Lung (tissue), 12 donors: ENCODE results near the gene AGPAT3. TPM values are rescaled to one million over a fixed set of nuclear protein-coding genes. Genes with fewer than 3 reads are reported as not detected.
A peak's percentile ranks its signal among the peaks of the same experiment; 100 is the strongest.

Experiments
- ATAC-seq: fragments of 200-7000 bp; cut with Tn5 transposase; one replicate; pipeline ENCODE4 v1.9.1; 2020; ENCODE audit warnings: moderate number of reproducible peaks; ENCODE audit not compliant: insufficient read depth, low FRiP score
- DNase-seq, 3 donors: peaks; one replicate each; pipeline ENCODE4 v3.0.0-alpha.2; 2013 to 2017
- H3K27ac ChIP-seq, 2 donors: one replicate each; pipeline ENCODE4 v1.5.1; 2013; ENCODE audit warnings: mild to moderate bottlenecking in 2 of 2, moderate library complexity in 2 of 2, control low read depth in 1 of 2, inconsistent platforms in 1 of 2, low read depth in 1 of 2, low read length in 1 of 2
- H3K27me3 ChIP-seq, 3 donors: one replicate each; pipeline ENCODE4 v1.5.1; 2013; ENCODE audit warnings: low read length in 2 of 3; ENCODE audit not compliant: control insufficient read depth in 3 of 3, insufficient read depth in 3 of 3
- H3K36me3 ChIP-seq, 4 donors: one replicate each; pipeline ENCODE4 v1.5.1; 2013; ENCODE audit warnings: low read length in 4 of 4, mild to moderate bottlenecking in 1 of 4, moderate library complexity in 1 of 4; ENCODE audit not compliant: control insufficient read depth in 4 of 4, insufficient read depth in 4 of 4
- H3K4me1 ChIP-seq, 5 donors: one replicate each; pipeline ENCODE4 v1.5.1; 2013; ENCODE audit warnings: low read length in 5 of 5, mild to moderate bottlenecking in 2 of 5, moderate library complexity in 1 of 5; ENCODE audit not compliant: control insufficient read depth in 5 of 5, insufficient read depth in 5 of 5
- H3K4me3 ChIP-seq: one replicate; pipeline ENCODE4 v1.5.1; 2013; ENCODE audit warnings: mild to moderate bottlenecking, control low read depth, moderate library complexity
- H3K9ac ChIP-seq, 2 donors: one replicate each; pipeline ENCODE4 v1.5.1; 2013; ENCODE audit warnings: low read length in 2 of 2, control low read depth in 1 of 2; ENCODE audit not compliant: insufficient read depth in 1 of 2
- H3K9me3 ChIP-seq, 4 donors: one replicate each; pipeline ENCODE4 v1.5.1; 2013; ENCODE audit warnings: low read length in 3 of 4, mild to moderate bottlenecking in 1 of 4, moderate library complexity in 1 of 4; ENCODE audit not compliant: control insufficient read depth in 4 of 4, insufficient read depth in 3 of 4
- CTCF ChIP-seq: IDR thresholded peaks from 2 replicates; pipeline ENCODE4 v1.5.1; 2012; ENCODE audit warnings: mild to moderate bottlenecking; ENCODE audit errors: control extremely low read depth, extremely low read depth
- WGBS, 2 donors: extraction: QIAGEN DNeasy Blood & Tissue Kit; methylation state at CpG; one replicate each; pipeline ENCODE4 v1.1.7; 2013; 5-methylcytosine and 5-hydroxymethylcytosine counted together
- polyA plus RNA-seq, 2 donors: library from polyadenylated mRNA; stranded (reverse); fragments of 200-250 nt; gene quantifications; one replicate each; pipeline ENCODE4 v1.2.1, GENCODE V29; 2013
- total RNA-seq, 2 donors: library from RNA; depleted of rRNA in 1 of 2; stranded (reverse); fragments of >200 nt in 1 of 2; gene quantifications; one replicate each; pipeline ENCODE4 v1.2.1, GENCODE V29; 2014 to 2021
- donor health status: control.
- donor health status: control.
- donor health status: Bipolar disorder and iron deficiency.
- donor health status: healthy.
- donor health status: DM: yes; HTN: yes; CAD: no.

The AGPAT3 gene
- total and polyA plus RNA-seq, 4 donors = 29.4 to 120 (median 43.9) TPM

GRCh38 chr21:43892984-43893535, 28.0 kb downstream of the AGPAT3 start:
- no peak overlapping the region for H3K4me3 ChIP-seq

GRCh38 chr21:43893536-43894205, 28.6 kb downstream of the AGPAT3 start:
- Histone ChIP-seq H3K27me3 (no peaks in the 10 kb centered on the region), H3K36me3 (peaks cover 0 to under 1% (median 0%) of the 10 kb centered on the region in 4 donors), H3K9me3 (peaks cover 0 to 4% (median 0%) of the 10 kb centered on the region in 4 donors), H3K27ac (peak overlapping the region in 1 of 2 donors; percentile 71), H3K4me3 (no peak overlapping the region), H3K9ac (no peak overlapping the region), H3K4me1 (peaks cover 0 to 5% (median 0%) of the 10 kb centered on the region in 5 donors)
- 28 to 35% methylated on average over 19 of the region's 19 CpGs for WGBS, 2 donors
- DNase-seq = peak in 2 of 3 donors; percentile 30 to 60
- ATAC-seq = peak; percentile 69
- no peak for TF ChIP-seq CTCF

More at GRCh38 chr21:43892984-43893535, 28.0 kb downstream of the AGPAT3 start:
- WGBS, 2 donors = 66 to 79% methylated on average over 5 of the region's 5 CpGs
- Histone ChIP-seq H3K9me3 (peaks cover 0 to 4% (median 0%) of the 10 kb centered on the region in 4 donors), H3K9ac (no peak overlapping the region), H3K36me3 (no peaks in the 10 kb centered on the region), H3K27ac (peak overlapping the region in 1 of 2 donors; percentile 71), H3K27me3 (no peaks in the 10 kb centered on the region), H3K4me1 (peaks cover 0 to 5% (median 0%) of the 10 kb centered on the region in 5 donors)
- no peak for DNase-seq
- peak; percentile 42 for ATAC-seq
- no peak for TF ChIP-seq CTCF

- H3K27ac ChIP-seq = no peak overlapping the region
- peaks cover 0 to 8% (median 0%) of the 10 kb centered on the region in 4 donors for H3K9me3 ChIP-seq
- ATAC-seq = no peak
- H3K9ac ChIP-seq = no peak overlapping the region
- peaks cover 0 to 5% (median 0%) of the 10 kb centered on the region in 5 donors for H3K4me1 ChIP-seq
- no peak for DNase-seq
- no peak overlapping the region for H3K4me3 ChIP-seq
- 33 to 41% methylated on average over 4 of the region's 4 CpGs for WGBS, 2 donors
- H3K36me3 ChIP-seq = peaks cover 0 to 5% (median 4%) of the 10 kb centered on the region in 4 donors
- TF ChIP-seq CTCF = no peak
- H3K27me3 ChIP-seq = no peaks in the 10 kb centered on the region
Observed at GRCh38 chr21:43894206-43894577, 29.2 kb downstream of the AGPAT3 start.
